Measurements from ENCODE around the gene FBLN2.
"Not testable (repeated sequence)": the region's sequence is repeated elsewhere in the genome, so short reads cannot be mapped to it uniquely, and the experiment has no call there.

Gene FBLN2

GRCh38 chr3:13519006-13519791 is 29.7 kb upstream of the FBLN2 start:
- CTCF ChIA-PET, result interaction anchor here (0.8 to 1.0 kb wide), 2 partner anchors 9 to 24 kb away, joined by 3 read pairs; no protein-coding TSS in a partner anchor
- Histone ChIP-seq H3K4me3 (ENCODE audit: control insufficient read depth in 1 of 7, extremely low read depth in 1 of 7, insufficient read depth in 4 of 7, low read depth in 2 of 7, low read length in 6 of 7) (no peak overlapping the region), H3K4me1 (ENCODE audit: control extremely low read depth in 1 of 4, control insufficient read depth in 4 of 4, insufficient read depth in 4 of 4, low read length in 3 of 4) (peaks cover 0 to 4% (median 0%) of the 10 kb centered on the region in 4 experiments), H3K27ac (ENCODE audit: insufficient read depth in 1 of 2, low read depth in 1 of 2, low read length in 2 of 2, poor library complexity in 1 of 2, severe bottlenecking in 2 of 2) (no peak overlapping the region), H3K9me3 (ENCODE audit: control extremely low read depth in 1 of 5, control insufficient read depth in 4 of 5, insufficient read depth in 2 of 5, low read depth in 1 of 5, low read length in 4 of 5) (no peaks in the 10 kb centered on the region), H3K36me3 (ENCODE audit: control insufficient read depth in 4 of 4, insufficient read depth in 4 of 4, low read length in 3 of 4) (no peaks in the 10 kb centered on the region), H3K27me3 (replicated peaks in 2 of 5; ENCODE audit: control insufficient read depth in 4 of 5, insufficient read depth in 5 of 5, low read length in 4 of 5) (no peaks in the 10 kb centered on the region)
- POLR2A ChIA-PET, result no interaction called here
- no peak for DNase-seq
- 98% methylated on average over 11 of the region's 19 CpGs for WGBS (ENCODE audit: insufficient coverage)

- 97% methylated on average over 7 of the region's 9 CpGs for WGBS (ENCODE audit: insufficient coverage)
- no peaks in the 10 kb centered on the region for H3K4me1 ChIP-seq (ENCODE audit: control extremely low read depth in 1 of 4, control insufficient read depth in 4 of 4, insufficient read depth in 4 of 4, low read length in 3 of 4)
- H3K36me3 ChIP-seq (ENCODE audit: control insufficient read depth in 4 of 4, insufficient read depth in 4 of 4, low read length in 3 of 4), result no peaks in the 10 kb centered on the region
- H3K27me3 ChIP-seq (replicated peaks in 2 of 5; ENCODE audit: control insufficient read depth in 4 of 5, insufficient read depth in 5 of 5, low read length in 4 of 5), result no peaks in the 10 kb centered on the region
- ChIA-PET CTCF (interaction anchor here (1.0 to 1.8 kb wide), 3 partner anchors 8 to 20 kb away, joined by 3 to 6 read pairs (median 3); no protein-coding TSS in a partner anchor), POLR2A (no interaction called here)
- no peak for DNase-seq
- no peak overlapping the region for H3K27ac ChIP-seq (ENCODE audit: insufficient read depth in 1 of 2, low read depth in 1 of 2, low read length in 2 of 2, poor library complexity in 1 of 2, severe bottlenecking in 2 of 2)
- no peak overlapping the region for H3K4me3 ChIP-seq (ENCODE audit: control insufficient read depth in 1 of 7, extremely low read depth in 1 of 7, insufficient read depth in 4 of 7, low read depth in 2 of 7, low read length in 6 of 7)
- H3K9me3 ChIP-seq (ENCODE audit: control extremely low read depth in 1 of 5, control insufficient read depth in 4 of 5, insufficient read depth in 2 of 5, low read depth in 1 of 5, low read length in 4 of 5), result no peaks in the 10 kb centered on the region
These were observed 28.5 kb upstream of the FBLN2 start for GRCh38 chr3:13520326-13520880.

GRCh38 chr3:13521309-13521708 is 27.6 kb upstream of the FBLN2 start:
- Histone ChIP-seq H3K36me3 (ENCODE audit: control insufficient read depth in 4 of 4, insufficient read depth in 4 of 4, low read length in 3 of 4) (no peaks in the 10 kb centered on the region), H3K27me3 (replicated peaks in 2 of 5; ENCODE audit: control insufficient read depth in 4 of 5, insufficient read depth in 5 of 5, low read length in 4 of 5) (no peaks in the 10 kb centered on the region), H3K4me1 (ENCODE audit: control extremely low read depth in 1 of 4, control insufficient read depth in 4 of 4, insufficient read depth in 4 of 4, low read length in 3 of 4) (no peaks in the 10 kb centered on the region), H3K27ac (ENCODE audit: insufficient read depth in 1 of 2, low read depth in 1 of 2, low read length in 2 of 2, poor library complexity in 1 of 2, severe bottlenecking in 2 of 2) (no peak overlapping the region), H3K4me3 (ENCODE audit: control insufficient read depth in 1 of 7, extremely low read depth in 1 of 7, insufficient read depth in 4 of 7, low read depth in 2 of 7, low read length in 6 of 7) (no peak overlapping the region), H3K9me3 (ENCODE audit: control extremely low read depth in 1 of 5, control insufficient read depth in 4 of 5, insufficient read depth in 2 of 5, low read depth in 1 of 5, low read length in 4 of 5) (no peaks in the 10 kb centered on the region)
- WGBS (ENCODE audit: insufficient coverage), result 57% methylated on average over 5 of the region's 6 CpGs
- POLR2A ChIA-PET, result no interaction called here
- CTCF ChIA-PET, result interaction anchor here (1.3 to 1.8 kb wide), 2 partner anchors 8 to 21 kb away, joined by 3 to 6 read pairs; no protein-coding TSS in a partner anchor
- DNase-seq, result no peak

- H3K9me3 ChIP-seq (ENCODE audit: control extremely low read depth in 1 of 5, control insufficient read depth in 4 of 5, insufficient read depth in 2 of 5, low read depth in 1 of 5, low read length in 4 of 5); DNase-seq; H3K27ac ChIP-seq (ENCODE audit: insufficient read depth in 1 of 2, low read depth in 1 of 2, low read length in 2 of 2, poor library complexity in 1 of 2, severe bottlenecking in 2 of 2); H3K4me1 ChIP-seq (ENCODE audit: control extremely low read depth in 1 of 4, control insufficient read depth in 4 of 4, insufficient read depth in 4 of 4, low read length in 3 of 4); H3K27me3 ChIP-seq (replicated peaks in 2 of 5; ENCODE audit: control insufficient read depth in 4 of 5, insufficient read depth in 5 of 5, low read length in 4 of 5); H3K4me3 ChIP-seq (ENCODE audit: control insufficient read depth in 1 of 7, extremely low read depth in 1 of 7, insufficient read depth in 4 of 7, low read depth in 2 of 7, low read length in 6 of 7); H3K36me3 ChIP-seq (ENCODE audit: control insufficient read depth in 4 of 4, insufficient read depth in 4 of 4, low read length in 3 of 4); POLR2A ChIA-PET: not testable (repeated sequence)
- 83% methylated on average over 1 of the region's 2 CpGs for WGBS (ENCODE audit: insufficient coverage)
- CTCF ChIA-PET, result interaction anchor here (1.8 kb wide), 1 partner anchor 22 kb away, joined by 6 read pairs; no protein-coding TSS in a partner anchor
These were observed 27.2 kb upstream of the FBLN2 start for GRCh38 chr3:13521749-13522148.

- ChIA-PET POLR2A (interaction anchor here (1.0 kb wide), 1 partner anchor 52 kb away, joined by 3 read pairs; no protein-coding TSS in a partner anchor), CTCF (interaction anchor here (1.8 kb wide), 1 partner anchor 22 kb away, joined by 6 read pairs; no protein-coding TSS in a partner anchor)
- WGBS (ENCODE audit: insufficient coverage), result 95% methylated on average over 5 of the region's 5 CpGs
These were observed 26.7 kb upstream of the FBLN2 start for GRCh38 chr3:13522236-13522635.

GRCh38 chr3:13524979-13525669 is 23.8 kb upstream of the FBLN2 start:
- WGBS (ENCODE audit: insufficient coverage), result 96% methylated on average over 8 of the region's 10 CpGs
- ChIA-PET CTCF (no interaction called here), POLR2A (no interaction called here)
- Histone ChIP-seq H3K36me3 (ENCODE audit: control insufficient read depth in 4 of 4, insufficient read depth in 4 of 4, low read length in 3 of 4) (no peaks in the 10 kb centered on the region), H3K27me3 (replicated peaks in 2 of 5; ENCODE audit: control insufficient read depth in 4 of 5, insufficient read depth in 5 of 5, low read length in 4 of 5) (no peaks in the 10 kb centered on the region), H3K4me1 (ENCODE audit: control extremely low read depth in 1 of 4, control insufficient read depth in 4 of 4, insufficient read depth in 4 of 4, low read length in 3 of 4) (no peaks in the 10 kb centered on the region), H3K4me3 (ENCODE audit: control insufficient read depth in 1 of 7, extremely low read depth in 1 of 7, insufficient read depth in 4 of 7, low read depth in 2 of 7, low read length in 6 of 7) (no peak overlapping the region), H3K27ac (ENCODE audit: insufficient read depth in 1 of 2, low read depth in 1 of 2, low read length in 2 of 2, poor library complexity in 1 of 2, severe bottlenecking in 2 of 2) (no peak overlapping the region), H3K9me3 (ENCODE audit: control extremely low read depth in 1 of 5, control insufficient read depth in 4 of 5, insufficient read depth in 2 of 5, low read depth in 1 of 5, low read length in 4 of 5) (no peaks in the 10 kb centered on the region)
- DNase-seq, result no peak

More at GRCh38 chr3:13522236-13522635, 26.7 kb upstream of the FBLN2 start:
- DNase-seq, result no peak
- no peaks in the 10 kb centered on the region for H3K27me3 ChIP-seq (replicated peaks in 2 of 5; ENCODE audit: control insufficient read depth in 4 of 5, insufficient read depth in 5 of 5, low read length in 4 of 5)
- no peaks in the 10 kb centered on the region for H3K4me1 ChIP-seq (ENCODE audit: control extremely low read depth in 1 of 4, control insufficient read depth in 4 of 4, insufficient read depth in 4 of 4, low read length in 3 of 4)
- no peak overlapping the region for H3K27ac ChIP-seq (ENCODE audit: insufficient read depth in 1 of 2, low read depth in 1 of 2, low read length in 2 of 2, poor library complexity in 1 of 2, severe bottlenecking in 2 of 2)
- H3K36me3 ChIP-seq (ENCODE audit: control insufficient read depth in 4 of 4, insufficient read depth in 4 of 4, low read length in 3 of 4), result no peaks in the 10 kb centered on the region
- H3K4me3 ChIP-seq (ENCODE audit: control insufficient read depth in 1 of 7, extremely low read depth in 1 of 7, insufficient read depth in 4 of 7, low read depth in 2 of 7, low read length in 6 of 7), result no peak overlapping the region
- H3K9me3 ChIP-seq (ENCODE audit: control extremely low read depth in 1 of 5, control insufficient read depth in 4 of 5, insufficient read depth in 2 of 5, low read depth in 1 of 5, low read length in 4 of 5), result no peaks in the 10 kb centered on the region
